Endodermal cell (in vitro differentiated cells): ENCODE results near the gene UPF2. TPM values are rescaled to one million over a fixed set of nuclear protein-coding genes. Genes with fewer than 3 reads are reported as not detected.

Source experiments
- DNase-seq: peaks from one replicate; pipeline ENCODE4 v3.0.0-alpha.2; 2017
- H3K27ac ChIP-seq: 2 replicates; pipeline ENCODE4 v1.5.1; 2013; ENCODE audit warnings: mild to moderate bottlenecking, low read depth, low read length, moderate library complexity
- H3K27me3 ChIP-seq: 2 replicates; pipeline ENCODE4 v1.6.1; 2013; ENCODE audit warnings: mild to moderate bottlenecking, low read length, moderate library complexity; ENCODE audit not compliant: insufficient read depth, control insufficient read depth, poor library complexity, severe bottlenecking
- H3K36me3 ChIP-seq: 2 replicates; pipeline ENCODE4 v1.7.0; 2013; ENCODE audit warnings: mild to moderate bottlenecking, low read length, moderate library complexity; ENCODE audit not compliant: control insufficient read depth, insufficient read depth
- H3K4me1 ChIP-seq: one replicate; pipeline ENCODE4 v1.7.0; 2013; ENCODE audit warnings: low read length; ENCODE audit not compliant: control insufficient read depth, insufficient read depth
- H3K4me3 ChIP-seq: 2 replicates; pipeline ENCODE4 v1.5.1; 2013; ENCODE audit warnings: mild to moderate bottlenecking, low read length, moderate library complexity
- H3K9ac ChIP-seq: 2 replicates; pipeline ENCODE4 v1.6.1; 2013; ENCODE audit warnings: mild to moderate bottlenecking, low read length, moderate library complexity; ENCODE audit not compliant: poor library complexity, severe bottlenecking; ENCODE audit errors: extremely low read depth
- H3K9me3 ChIP-seq: 2 replicates; pipeline ENCODE4 v1.6.1; 2013; ENCODE audit warnings: mild to moderate bottlenecking, low read length, moderate library complexity; ENCODE audit not compliant: control insufficient read depth
- H3K27ac Mint-ChIP-seq: 2 replicates; pipeline ENCODE4 v1.8.0; 2020; ENCODE audit warnings: mixed read lengths
- H3K27me3 Mint-ChIP-seq: 2 replicates; pipeline ENCODE4 v1.8.0; 2021; ENCODE audit warnings: mild to moderate bottlenecking, mixed read lengths; ENCODE audit not compliant: insufficient read depth
- H3K36me3 Mint-ChIP-seq: 2 replicates; pipeline ENCODE4 v1.8.0; 2020; ENCODE audit warnings: low read depth, mixed read lengths
- H3K4me1 Mint-ChIP-seq: 2 replicates; pipeline ENCODE4 v1.8.0; 2020; ENCODE audit warnings: mixed read lengths
- H3K4me3 Mint-ChIP-seq: 2 replicates; pipeline ENCODE4 v1.8.0; 2020; ENCODE audit warnings: mild to moderate bottlenecking, moderate library complexity, mixed read lengths
- H3K9me3 Mint-ChIP-seq: 2 replicates; pipeline ENCODE4 v1.8.0; 2020; ENCODE audit warnings: mild to moderate bottlenecking, mixed read lengths
- WGBS, 2 experiments: methylation state at CpG; one replicate each; pipeline versions ENCODE4 v1.1.5 to v1.1.7; 2013; ENCODE audit warnings: missing lambda C conversion rate in 2 of 2, mixed read lengths in 1 of 2; ENCODE audit not compliant: insufficient coverage in 1 of 2, insufficient read length in 1 of 2; 5-methylcytosine and 5-hydroxymethylcytosine counted together
- total RNA-seq, 2 donors: library from RNA; stranded (reverse); fragmentation: NEBNext Ultra II Directional in 1 of 2; extraction: Animal tissue kit (Norgen Biotek cat#: 25700) in 1 of 2; gene quantifications; 2 replicates in 1 of 2; 3 replicates in 1 of 2; pipeline ENCODE4 v1.2.1, GENCODE V29; 2021
- TF ChIP-seq, protein P1 (sequence below): fragments of 200-600 bp; sonication (generic); conservative IDR thresholded peaks from 2 replicates; pipeline ENCODE4 v1.5.0; 2021; ENCODE audit warnings: antibody characterized with exemption, mild to moderate bottlenecking

The UPF2 gene
- total RNA-seq, 2 donors from 2014 or later = 16.8 to 23.4 TPM

DNA sequence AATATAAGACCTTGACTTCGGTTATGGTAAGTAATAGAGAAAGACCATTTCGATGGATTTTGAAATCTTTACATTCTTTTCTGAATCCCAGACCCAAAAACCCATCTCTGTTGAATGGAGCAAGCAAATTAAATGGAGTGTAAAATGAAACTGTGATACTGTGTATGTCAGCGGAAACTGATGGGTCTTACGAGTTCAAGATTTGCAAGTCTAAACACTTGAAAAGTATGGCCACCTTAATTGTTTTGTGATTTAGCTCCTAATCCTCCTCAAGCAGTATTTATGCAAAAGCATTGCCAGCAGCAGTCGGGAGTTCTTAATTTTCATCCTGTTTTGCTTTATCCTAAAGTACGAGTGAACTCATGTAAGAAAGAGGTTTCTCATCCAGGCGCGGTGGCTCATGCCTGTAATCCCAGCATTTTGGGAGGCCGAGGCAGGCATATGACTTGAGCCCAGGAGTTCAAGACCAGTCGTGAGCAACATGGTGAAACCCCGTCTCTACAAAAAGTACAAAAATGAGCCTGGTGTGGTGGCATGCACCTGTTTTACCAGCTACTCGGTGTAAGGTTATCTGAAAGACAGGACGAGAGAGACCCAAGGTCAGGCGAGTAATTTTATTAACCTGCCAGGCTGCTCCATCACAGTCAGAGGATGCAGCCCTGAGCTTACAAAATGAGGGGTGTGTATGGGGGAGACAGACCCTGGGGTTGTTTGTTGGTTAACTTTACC is 20.3 kb upstream of the UPF2 start:
- Histone ChIP-seq H3K36me3 (no peaks in the 10 kb centered on the region), H3K4me3 (peak overlapping the region; percentile 23), H3K27ac (no peak overlapping the region), H3K9ac (no peak overlapping the region), H3K4me1 (peaks cover 6% of the 10 kb centered on the region), H3K27me3 (no peaks in the 10 kb centered on the region), H3K9me3 (no peaks in the 10 kb centered on the region)
- Mint-ChIP-seq H3K27me3 (peaks cover 3% of the 10 kb centered on the region), H3K4me1 (peaks cover 18% of the 10 kb centered on the region), H3K36me3 (no peaks in the 10 kb centered on the region), H3K4me3 (no peak overlapping the region), H3K9me3 (peaks cover 3% of the 10 kb centered on the region), H3K27ac (peak overlapping the region; percentile 4)
- TF ChIP-seq, protein P1, sequence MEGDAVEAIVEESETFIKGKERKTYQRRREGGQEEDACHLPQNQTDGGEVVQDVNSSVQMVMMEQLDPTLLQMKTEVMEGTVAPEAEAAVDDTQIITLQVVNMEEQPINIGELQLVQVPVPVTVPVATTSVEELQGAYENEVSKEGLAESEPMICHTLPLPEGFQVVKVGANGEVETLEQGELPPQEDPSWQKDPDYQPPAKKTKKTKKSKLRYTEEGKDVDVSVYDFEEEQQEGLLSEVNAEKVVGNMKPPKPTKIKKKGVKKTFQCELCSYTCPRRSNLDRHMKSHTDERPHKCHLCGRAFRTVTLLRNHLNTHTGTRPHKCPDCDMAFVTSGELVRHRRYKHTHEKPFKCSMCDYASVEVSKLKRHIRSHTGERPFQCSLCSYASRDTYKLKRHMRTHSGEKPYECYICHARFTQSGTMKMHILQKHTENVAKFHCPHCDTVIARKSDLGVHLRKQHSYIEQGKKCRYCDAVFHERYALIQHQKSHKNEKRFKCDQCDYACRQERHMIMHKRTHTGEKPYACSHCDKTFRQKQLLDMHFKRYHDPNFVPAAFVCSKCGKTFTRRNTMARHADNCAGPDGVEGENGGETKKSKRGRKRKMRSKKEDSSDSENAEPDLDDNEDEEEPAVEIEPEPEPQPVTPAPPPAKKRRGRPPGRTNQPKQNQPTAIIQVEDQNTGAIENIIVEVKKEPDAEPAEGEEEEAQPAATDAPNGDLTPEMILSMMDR = no peak
- DNase-seq = no peak
- WGBS, 2 experiments = 79 to 86% methylated on average over 10 to 14 of the region's 14 CpGs

DNA sequence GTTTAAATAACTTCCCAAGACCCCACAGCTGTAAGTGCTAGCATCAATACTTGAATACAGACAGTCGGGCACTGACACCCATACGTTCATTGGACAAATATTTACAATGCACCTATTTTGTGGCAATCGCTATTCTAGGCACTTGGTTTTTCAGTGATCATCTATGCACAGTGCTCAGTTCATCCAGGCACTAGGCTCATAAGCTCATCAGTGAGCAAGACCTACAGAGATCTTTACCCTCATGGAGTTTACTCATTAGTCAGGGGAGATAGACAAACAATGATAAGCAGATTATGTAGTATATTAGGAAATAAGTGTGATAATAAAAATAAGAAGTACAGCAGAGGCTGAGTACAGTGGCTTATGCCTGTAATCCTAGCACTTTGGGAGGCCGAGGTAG is 18.5 kb upstream of the UPF2 start:
- H3K27ac Mint-ChIP-seq = no peak overlapping the region
- Histone ChIP-seq H3K27me3 (no peaks in the 10 kb centered on the region), H3K36me3 (no peaks in the 10 kb centered on the region), H3K27ac (no peak overlapping the region), H3K9ac (no peak overlapping the region), H3K4me3 (no peak overlapping the region), H3K9me3 (no peaks in the 10 kb centered on the region), H3K4me1 (peaks cover 6% of the 10 kb centered on the region)
- no peaks in the 10 kb centered on the region for H3K36me3 Mint-ChIP-seq
- H3K4me1 Mint-ChIP-seq = peaks cover 18% of the 10 kb centered on the region
- H3K27me3 Mint-ChIP-seq = peaks cover 3% of the 10 kb centered on the region
- TF ChIP-seq, protein P1 = no peak
- WGBS, 2 experiments = 94 to 98% methylated on average over 3 to 4 of the region's 4 CpGs
- no peak overlapping the region for H3K4me3 Mint-ChIP-seq
- H3K9me3 Mint-ChIP-seq = peaks cover 3% of the 10 kb centered on the region
- no peak for DNase-seq

DNA sequence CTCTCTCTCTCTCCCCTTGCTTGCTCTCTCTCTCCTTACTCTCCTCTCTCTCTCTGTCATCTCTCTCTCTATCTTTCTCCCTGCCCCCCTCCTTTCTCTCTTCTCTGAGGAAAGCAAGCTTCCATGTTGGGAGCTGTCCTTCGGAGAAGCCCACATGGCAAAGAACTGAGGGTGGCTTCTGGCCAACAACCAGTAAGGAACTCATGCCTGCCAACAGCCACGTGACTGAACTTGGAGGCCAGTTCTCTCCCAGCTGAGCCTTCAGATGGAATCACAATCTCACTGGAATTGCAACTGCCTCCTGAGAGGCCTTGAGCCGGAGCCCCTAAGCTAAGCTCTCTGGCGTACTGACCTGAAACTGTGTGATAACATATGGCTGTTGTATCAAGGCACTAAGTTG is 14.1 kb upstream of the UPF2 start:
- no peak overlapping the region for H3K4me3 Mint-ChIP-seq
- Histone ChIP-seq H3K4me1 (no peaks in the 10 kb centered on the region), H3K4me3 (no peak overlapping the region), H3K27me3 (no peaks in the 10 kb centered on the region), H3K36me3 (no peaks in the 10 kb centered on the region), H3K9me3 (no peaks in the 10 kb centered on the region), H3K9ac (no peak overlapping the region), H3K27ac (no peak overlapping the region)
- TF ChIP-seq, protein P1 = no peak
- 67 to 70% methylated on average over 3 to 4 of the region's 4 CpGs for WGBS, 2 experiments
- no peaks in the 10 kb centered on the region for H3K4me1 Mint-ChIP-seq
- no peaks in the 10 kb centered on the region for H3K27me3 Mint-ChIP-seq
- no peaks in the 10 kb centered on the region for H3K36me3 Mint-ChIP-seq
- DNase-seq = no peak
- no peak overlapping the region for H3K27ac Mint-ChIP-seq
- H3K9me3 Mint-ChIP-seq = peaks cover 3% of the 10 kb centered on the region
